HT1080 (cell line): ENCODE results near the gene MEIOC. TPM values are rescaled to one million over a fixed set of nuclear protein-coding genes. Genes with fewer than 3 reads are reported as not detected.
"Not testable (repeated sequence)": the region's sequence is repeated elsewhere in the genome, so short reads cannot be mapped to it uniquely, and the experiment has no call there.

Experiments
- DNase-seq: peaks from one replicate; pipeline ENCODE4 v3.0.0-alpha.2; 2015; ENCODE audit warnings: low read depth
- total RNA-seq: library from RNA; depleted of rRNA; stranded (reverse); fragments of >200 nt; shearing (Covaris generic); gene quantifications from 2 replicates; pipeline ENCODE4 v1.2.3, GENCODE V29; 2014

MEIOC gene
- total RNA-seq, 1 experiment from 2014 or later, result 0.02 TPM

GRCh38 chr17:44646280-44646679 is 10.0 kb upstream of the MEIOC start:
- no peak for DNase-seq

DNA sequence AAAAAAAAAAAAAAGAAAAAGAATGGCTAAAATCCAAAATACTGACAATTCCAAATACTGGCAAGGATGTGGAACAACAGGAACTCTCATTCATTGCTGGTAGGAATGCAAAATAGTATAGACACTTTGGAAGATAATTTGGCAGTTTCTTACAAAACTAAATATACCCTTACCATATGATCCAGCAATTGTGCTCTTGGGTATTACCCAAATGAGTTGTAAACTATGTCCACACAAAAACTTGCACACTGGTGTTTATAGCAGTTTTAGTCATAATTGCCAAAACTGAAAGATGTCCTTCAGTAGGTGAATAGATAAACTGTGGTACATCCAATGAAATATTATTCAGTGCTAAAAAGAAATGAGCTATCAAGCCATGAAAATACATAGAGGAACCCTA is 8.5 kb upstream of the MEIOC start:
- DNase-seq, result no peak

DNA sequence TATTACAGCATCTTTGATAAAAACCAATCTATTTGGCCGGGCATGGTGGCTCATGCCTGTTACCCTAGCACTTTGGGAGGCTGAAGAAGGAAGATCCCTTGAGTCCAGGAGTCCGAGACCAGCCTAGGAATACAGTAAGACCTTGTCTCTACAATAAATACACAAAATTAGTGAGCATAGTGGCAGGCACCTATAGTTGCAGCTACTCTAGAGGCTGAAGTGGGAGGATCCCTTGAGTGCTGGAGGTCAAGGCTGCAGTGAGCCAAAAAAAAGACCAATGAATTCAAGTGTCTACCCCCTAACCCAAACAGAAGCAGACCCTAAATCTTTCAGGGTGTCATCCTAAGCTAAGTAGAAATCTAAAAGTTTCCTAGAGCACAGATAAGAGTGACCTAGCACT is 7.3 kb upstream of the MEIOC start:
- DNase-seq, result no peak

GRCh38 chr17:44651228-44651627 is 5.0 kb upstream of the MEIOC start:
- DNase-seq, result no peak

GRCh38 chr17:44652727-44653126 is 3.5 kb upstream of the MEIOC start:
- DNase-seq, result no peak

- DNase-seq, result no peak
Observed at GRCh38 chr17:44653384-44653783, 2.9 kb upstream of the MEIOC start.

DNA sequence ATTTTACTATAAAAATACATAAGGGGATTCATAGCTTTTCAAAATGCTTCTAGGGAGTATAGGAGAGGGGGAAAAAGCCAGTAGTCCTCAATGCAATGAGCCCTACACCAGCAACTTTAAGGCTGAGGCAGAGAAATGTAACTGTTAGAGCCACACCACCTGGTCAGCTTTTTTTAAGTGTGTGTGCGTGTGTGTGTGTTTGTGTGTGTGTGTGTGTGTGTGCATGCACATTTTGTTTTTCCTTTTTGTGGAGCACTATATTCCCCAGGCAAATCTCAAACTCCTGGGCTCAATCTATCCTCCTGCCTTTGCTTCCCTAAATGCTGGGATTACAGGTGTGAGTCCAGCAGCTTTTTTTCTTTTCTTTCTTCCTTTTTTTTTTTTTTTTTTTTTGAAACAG is 2.3 kb upstream of the MEIOC start:
- no peak for DNase-seq

DNA sequence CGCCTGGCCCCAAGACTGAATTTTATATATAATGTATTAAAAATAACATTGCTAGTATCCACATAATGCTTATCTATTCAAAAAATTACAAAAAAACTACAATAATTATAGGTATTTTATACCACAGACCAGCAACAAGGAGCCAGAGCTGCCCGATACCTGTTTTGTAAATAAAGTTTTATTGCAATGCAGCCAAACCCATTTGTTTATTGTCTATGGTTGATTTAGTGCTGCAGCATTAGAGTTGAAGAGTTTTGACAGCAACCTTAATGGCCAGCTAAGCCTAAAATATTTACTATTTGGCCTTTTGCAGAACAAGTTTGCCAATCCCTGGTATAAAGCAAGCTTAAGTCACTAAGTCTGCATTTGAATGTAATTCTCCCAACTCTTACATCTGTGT is 5.6 kb downstream of the MEIOC start:
- DNase-seq, result no peak

- DNase-seq, result no peak
Observed at GRCh38 chr17:44663095-44663494, 6.8 kb downstream of the MEIOC start.

- no peak for DNase-seq
Observed at GRCh38 chr17:44664867-44665266, 8.6 kb downstream of the MEIOC start.

GRCh38 chr17:44666006-44666405 is 9.7 kb downstream of the MEIOC start:
- DNase-seq, result no peak

- DNase-seq, result peak; percentile 25
Observed at GRCh38 chr17:44672479-44673093, 16.3 kb downstream of the MEIOC start.

DNA sequence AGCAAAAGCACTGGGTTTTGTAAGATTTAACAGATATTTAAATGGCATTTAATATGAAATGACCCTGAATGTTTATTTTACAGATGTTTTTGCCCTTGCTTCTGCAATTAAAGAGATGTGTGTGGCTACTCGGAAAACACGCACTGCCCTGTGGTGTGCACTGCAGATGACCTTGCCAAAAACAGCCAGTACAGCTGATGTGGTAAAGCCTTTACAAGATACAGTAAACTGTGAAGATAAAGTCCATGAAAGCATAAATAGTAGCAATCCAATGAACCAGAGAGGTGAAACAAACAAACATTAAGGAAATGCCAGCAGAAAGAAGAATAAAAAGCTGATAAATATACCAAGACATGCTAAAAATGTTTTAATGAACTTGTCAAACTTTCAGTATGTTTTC is 17.6 kb downstream of the MEIOC start:
- no peak for DNase-seq

GRCh38 chr17:44677136-44677535 is 20.9 kb downstream of the MEIOC start:
- no peak for DNase-seq

DNA sequence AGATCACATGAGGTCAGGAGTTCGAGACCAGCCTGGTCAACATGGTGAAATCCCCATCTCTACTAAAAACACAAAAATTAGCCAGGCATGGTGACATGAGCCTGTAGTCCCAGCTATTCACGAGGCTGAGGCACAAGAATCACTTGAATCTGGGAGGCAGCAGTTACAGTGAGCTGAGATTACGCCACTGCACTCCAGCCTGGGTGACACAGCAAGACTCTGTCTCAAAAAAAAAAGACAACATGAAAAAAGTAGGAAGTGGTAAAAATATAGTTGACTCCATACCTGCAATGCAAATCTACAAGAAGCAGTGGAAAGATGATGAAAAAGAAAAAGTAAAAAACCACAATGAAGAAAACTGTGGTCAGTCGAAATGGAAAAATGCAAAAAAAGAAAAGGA is 27.0 kb downstream of the MEIOC start:
- DNase-seq, result not testable (repeated sequence)

DNA sequence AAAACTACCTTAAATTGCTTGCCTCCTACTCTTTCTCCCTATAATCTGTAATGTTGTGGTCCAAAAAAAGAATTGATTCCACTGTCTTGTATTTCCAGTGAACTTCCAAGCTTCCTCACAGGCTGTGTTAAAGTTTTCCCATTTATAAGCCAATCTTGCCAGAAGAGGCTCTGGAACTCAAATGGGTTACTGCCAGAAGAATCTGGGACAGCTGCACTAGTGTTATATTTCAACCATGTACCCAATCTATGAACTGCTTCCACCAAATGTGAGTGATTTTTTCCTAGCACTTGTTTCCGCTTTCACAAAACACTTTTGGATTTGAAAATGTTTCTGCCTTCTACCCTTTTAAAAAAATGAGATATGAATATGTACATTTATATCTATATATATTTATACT is 31.5 kb downstream of the MEIOC start:
- DNase-seq, result no peak

- no peak for DNase-seq
Observed at GRCh38 chr17:44688200-44688599, 31.9 kb downstream of the MEIOC start.

DNA sequence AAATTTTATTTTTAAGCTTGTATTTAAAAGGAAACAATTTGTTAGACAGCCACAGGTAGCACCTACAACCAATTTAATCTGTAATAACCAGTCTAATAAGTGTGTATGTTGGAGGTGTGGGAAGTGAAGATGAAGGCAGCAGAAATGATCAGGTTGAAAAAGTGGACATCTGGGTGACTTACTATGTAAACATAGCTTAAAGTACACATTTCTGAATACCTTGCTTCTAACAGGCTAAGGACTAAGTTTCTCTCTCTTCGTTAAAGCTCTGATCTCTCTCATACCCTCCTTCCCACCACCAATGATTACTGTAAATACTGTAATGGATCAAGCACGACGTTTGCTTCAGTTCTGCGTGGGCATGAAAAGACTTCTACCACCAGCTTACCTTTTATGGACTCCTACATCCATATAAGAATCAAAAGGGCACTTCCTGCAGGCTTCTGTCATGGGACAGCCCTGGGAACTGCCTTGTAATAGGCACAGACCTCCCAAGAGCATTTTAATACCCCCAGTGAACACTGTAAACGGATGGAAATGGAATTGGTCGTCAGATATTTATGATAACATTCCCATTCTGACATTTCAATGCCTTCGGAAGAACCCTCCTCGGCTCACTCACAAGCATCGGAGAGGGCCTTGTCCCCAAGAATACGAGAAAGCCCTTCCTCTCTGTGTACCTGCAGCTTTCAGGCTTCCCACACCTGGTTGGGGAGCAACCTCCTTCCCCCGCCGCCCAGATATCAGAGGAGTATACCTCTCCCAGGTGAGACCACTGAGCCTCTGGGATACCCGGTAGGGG is 32.6 kb downstream of the MEIOC start:
- DNase-seq, result no peak

GRCh38 chr17:44689477-44690217 is 33.4 kb downstream of the MEIOC start, which contains the start of gene CCDC43:
Gene CCDC43 (minus strand): TSS chr17:44689776. CDS start chr17:44689753, 23 bp downstream.
- peak; percentile 91 for DNase-seq

GRCh38 chr17:44690746-44691306 is 34.6 kb downstream of the MEIOC start:
- not testable (repeated sequence) for DNase-seq

- DNase-seq, result no peak
Observed at GRCh38 chr17:44693609-44694008, 37.3 kb downstream of the MEIOC start.

DNA sequence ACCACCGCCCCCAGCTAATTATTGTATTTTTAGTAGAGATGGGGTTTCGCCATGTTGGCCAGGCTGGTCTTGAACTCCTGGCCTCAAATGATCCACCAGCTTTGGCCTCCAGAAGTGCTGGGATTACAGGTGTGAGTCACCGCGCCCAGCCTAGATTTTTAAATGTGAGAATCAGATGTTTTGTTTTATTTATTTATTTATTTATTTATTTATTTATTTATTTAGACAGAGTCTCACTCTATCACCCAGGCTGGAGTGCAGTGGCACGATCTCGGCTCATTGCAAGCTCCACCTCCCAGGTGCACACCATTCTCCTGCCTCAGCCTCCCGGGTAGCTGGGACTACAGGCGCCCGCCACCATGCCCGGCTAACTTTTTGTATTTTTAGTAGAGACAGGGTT is 44.0 kb downstream of the MEIOC start:
- not testable (repeated sequence) for DNase-seq
